SK-N-MC (cell line): ENCODE results near the gene SSC4D.

ENCODE experiments used
- EZH2 ChIP-seq: fragments of 200-600 bp; sonication (generic); IDR thresholded peaks from one replicate; pipeline ENCODE4 v1.6.1; 2017; ENCODE audit warnings: antibody characterized with exemption
- POLR2AphosphoS5 ChIP-seq: IDR thresholded peaks from 2 replicates; pipeline ENCODE4 v1.6.1; 2012; ENCODE audit warnings: mild to moderate bottlenecking, low read depth, low read length, borderline replicate concordance

GRCh38 chr7:76408121-76408560 is 1.4 kb downstream of the SSC4D start:
- no peak for TF ChIP-seq EZH2
- TF ChIP-seq POLR2AphosphoS5 = no peak
